Measurements from ENCODE around the gene GALNT18.

The GALNT18 gene

DNA sequence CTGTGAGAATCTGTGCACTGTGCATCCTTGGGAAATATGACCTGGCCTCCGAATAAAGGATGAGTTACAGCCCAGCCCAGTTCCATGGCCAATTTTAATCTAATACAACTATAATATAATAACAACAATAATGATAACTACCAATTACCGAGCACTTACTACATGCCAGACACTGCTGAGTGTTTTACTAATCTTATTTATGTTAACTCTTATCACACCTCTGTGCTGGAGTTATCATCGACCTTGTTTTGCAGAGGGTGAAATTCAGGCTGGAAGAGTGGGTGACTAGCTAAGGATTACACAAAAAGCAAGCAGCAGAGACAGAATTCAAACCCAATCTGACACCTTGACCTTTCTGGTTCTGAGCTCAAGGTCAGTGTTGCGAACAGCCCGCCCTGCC, 83.9 kb downstream of the GALNT18 start (continued):
- TF ChIP-seq KLF7 (tag by site-specific recombination; IDR thresholded peaks at IDR 0.05; ENCODE audit: borderline replicate concordance) (no peak), ZNF37A (tag by site-specific recombination; IDR thresholded peaks at IDR 0.05) (no peak), SP3 (tag by site-specific recombination; IDR thresholded peaks at IDR 0.05) (no peak), SP2 (tag by site-specific recombination; IDR thresholded peaks at IDR 0.05) (no peak), ZNF501 (tag by site-specific recombination; IDR thresholded peaks at IDR 0.05) (no peak), SALL2 (tag by site-specific recombination; IDR thresholded peaks at IDR 0.05; ENCODE audit: borderline replicate concordance) (no peak), ZNF76 (tag by site-specific recombination; IDR thresholded peaks at IDR 0.05; ENCODE audit: borderline replicate concordance, low read depth) (no peak), ZNF776 (tag by site-specific recombination; IDR thresholded peaks at IDR 0.05; ENCODE audit: borderline replicate concordance) (no peak)

DNA sequence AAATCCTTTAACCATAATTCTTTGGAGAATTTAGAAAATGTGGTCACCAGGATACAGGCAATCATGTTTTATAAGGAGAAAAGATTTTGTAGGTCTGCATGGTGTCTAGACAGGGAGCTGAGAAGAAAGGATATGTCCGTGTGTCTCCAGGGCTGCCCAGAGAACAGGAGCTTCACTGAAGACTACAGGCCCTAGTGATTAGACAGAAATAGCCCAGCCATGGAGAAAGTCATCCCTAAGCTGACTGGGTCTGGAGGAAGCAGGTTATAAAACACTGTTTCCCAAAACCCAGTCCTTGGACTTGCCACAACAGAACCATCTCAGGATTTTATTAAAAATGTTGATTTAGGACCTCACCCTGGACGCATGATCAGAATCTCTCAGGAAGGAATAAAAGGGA, 84.4 kb downstream of the GALNT18 start:
- POLR2A ChIA-PET: interaction anchor here (0.6 kb wide), 1 partner anchor 595 kb away, joined by 3 read pairs; no protein-coding TSS in a partner anchor
- no peaks in the 10 kb centered on the region for H3K9me3 ChIP-seq (ENCODE audit: control insufficient read depth, insufficient read depth, low read depth, low read length)
- TF ChIP-seq ZNF768 (tag by site-specific recombination; IDR thresholded peaks at IDR 0.05): no peak
- no peak for TF ChIP-seq TRIM28 (IDR thresholded peaks at IDR 0.05; ENCODE audit: borderline replicate concordance, low read length)
- no peak for TF ChIP-seq ZNF157 (tag by site-specific recombination; IDR thresholded peaks at IDR 0.05)
- TF ChIP-seq ZNF112 (tag by site-specific recombination; IDR thresholded peaks at IDR 0.05): no peak
- TF ChIP-seq BCL11A (tag by site-specific recombination; IDR thresholded peaks at IDR 0.05; ENCODE audit: low read depth): no peak
- no peak for TF ChIP-seq ZNF19 (tag by site-specific recombination; IDR thresholded peaks at IDR 0.05; ENCODE audit: low read depth)
- TF ChIP-seq ZNF626 (tag by site-specific recombination; IDR thresholded peaks at IDR 0.05): no peak
- TF ChIP-seq ZNF785 (tag by site-specific recombination; IDR thresholded peaks at IDR 0.05): no peak
- TF ChIP-seq ZNF366 (tag by site-specific recombination; conservative IDR thresholded peaks at IDR 0.05): no peak
- no peak for TF ChIP-seq YY1 (tag by site-specific recombination; IDR thresholded peaks at IDR 0.05)
- no peak for TF ChIP-seq KLF10 (tag by site-specific recombination; IDR thresholded peaks at IDR 0.05)
- TF ChIP-seq, protein P1, sequence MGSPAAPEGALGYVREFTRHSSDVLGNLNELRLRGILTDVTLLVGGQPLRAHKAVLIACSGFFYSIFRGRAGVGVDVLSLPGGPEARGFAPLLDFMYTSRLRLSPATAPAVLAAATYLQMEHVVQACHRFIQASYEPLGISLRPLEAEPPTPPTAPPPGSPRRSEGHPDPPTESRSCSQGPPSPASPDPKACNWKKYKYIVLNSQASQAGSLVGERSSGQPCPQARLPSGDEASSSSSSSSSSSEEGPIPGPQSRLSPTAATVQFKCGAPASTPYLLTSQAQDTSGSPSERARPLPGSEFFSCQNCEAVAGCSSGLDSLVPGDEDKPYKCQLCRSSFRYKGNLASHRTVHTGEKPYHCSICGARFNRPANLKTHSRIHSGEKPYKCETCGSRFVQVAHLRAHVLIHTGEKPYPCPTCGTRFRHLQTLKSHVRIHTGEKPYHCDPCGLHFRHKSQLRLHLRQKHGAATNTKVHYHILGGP (tag by site-specific recombination; IDR thresholded peaks at IDR 0.05): no peak
- TF ChIP-seq, protein P2, sequence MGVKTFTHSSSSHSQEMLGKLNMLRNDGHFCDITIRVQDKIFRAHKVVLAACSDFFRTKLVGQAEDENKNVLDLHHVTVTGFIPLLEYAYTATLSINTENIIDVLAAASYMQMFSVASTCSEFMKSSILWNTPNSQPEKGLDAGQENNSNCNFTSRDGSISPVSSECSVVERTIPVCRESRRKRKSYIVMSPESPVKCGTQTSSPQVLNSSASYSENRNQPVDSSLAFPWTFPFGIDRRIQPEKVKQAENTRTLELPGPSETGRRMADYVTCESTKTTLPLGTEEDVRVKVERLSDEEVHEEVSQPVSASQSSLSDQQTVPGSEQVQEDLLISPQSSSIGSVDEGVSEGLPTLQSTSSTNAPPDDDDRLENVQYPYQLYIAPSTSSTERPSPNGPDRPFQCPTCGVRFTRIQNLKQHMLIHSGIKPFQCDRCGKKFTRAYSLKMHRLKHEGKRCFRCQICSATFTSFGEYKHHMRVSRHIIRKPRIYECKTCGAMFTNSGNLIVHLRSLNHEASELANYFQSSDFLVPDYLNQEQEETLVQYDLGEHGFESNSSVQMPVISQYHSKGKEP (tag by site-specific recombination; IDR thresholded peaks at IDR 0.05): no peak
- TF ChIP-seq ZNF155 (tag by site-specific recombination; IDR thresholded peaks at IDR 0.05): no peak
- 0 out of 2 replicates have a peak, but pooled peaks cover 5% of the 10 kb centered on the region for H3K4me1 ChIP-seq (ENCODE audit: control insufficient read depth, insufficient read depth, low read length)
- H3K36me3 ChIP-seq (ENCODE audit: control insufficient read depth in 2 of 2, insufficient read depth in 1 of 2, low read length in 2 of 2): no peaks in the 10 kb centered on the region
- CTCF ChIA-PET: no interaction called here
- no peak overlapping the region for H3K27ac ChIP-seq (ENCODE audit: extremely low read depth, low read depth, low read length)
- no peak overlapping the region for H3K4me3 ChIP-seq (ENCODE audit: low read depth, low read length)

DNA sequence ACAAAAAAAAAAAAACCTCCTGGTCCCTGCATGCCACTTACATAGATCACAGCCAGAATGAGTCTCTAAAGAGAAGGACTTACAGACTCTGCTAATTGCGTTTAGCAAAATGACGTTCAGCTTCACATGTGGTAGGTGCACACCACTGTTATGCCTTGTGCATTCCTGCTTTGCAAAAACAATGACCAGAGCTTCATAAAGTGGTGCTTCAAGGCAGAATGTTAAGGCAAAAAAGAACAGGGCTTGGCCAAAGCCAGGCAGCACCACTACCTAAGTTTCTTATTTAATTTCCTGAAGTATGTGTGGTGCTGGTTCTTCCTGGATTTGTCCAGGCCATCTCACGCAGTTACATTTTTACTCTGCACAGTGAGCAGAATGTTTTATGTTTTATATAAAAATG, 85.2 kb downstream of the GALNT18 start:
- Histone ChIP-seq H3K4me1 (ENCODE audit: control insufficient read depth, insufficient read depth, low read length) (0 out of 2 replicates have a peak, but pooled peaks cover 5% of the 10 kb centered on the region), H3K4me3 (ENCODE audit: low read depth, low read length) (no peak overlapping the region), H3K36me3 (ENCODE audit: control insufficient read depth in 2 of 2, insufficient read depth in 1 of 2, low read length in 2 of 2) (no peaks in the 10 kb centered on the region), H3K27ac (ENCODE audit: extremely low read depth, low read depth, low read length) (no peak overlapping the region), H3K9me3 (ENCODE audit: control insufficient read depth, insufficient read depth, low read depth, low read length) (no peaks in the 10 kb centered on the region)
- CTCF ChIA-PET: no interaction called here
- POLR2A ChIA-PET: interaction anchor here (0.6 kb wide), 1 partner anchor 594 kb away, joined by 3 read pairs; no protein-coding TSS in a partner anchor
- TF ChIP-seq ZNF561 (tag by site-specific recombination; IDR thresholded peaks at IDR 0.05; ENCODE audit: borderline replicate concordance): no peak
- no peak for TF ChIP-seq OSR2 (tag by site-specific recombination; IDR thresholded peaks at IDR 0.05)
- no peak for TF ChIP-seq ZNF701 (tag by site-specific recombination; IDR thresholded peaks at IDR 0.05)
- TF ChIP-seq ZNF174 (tag by site-specific recombination; IDR thresholded peaks at IDR 0.05): no peak
- no peak for TF ChIP-seq ZNF354C (tag by site-specific recombination; IDR thresholded peaks at IDR 0.05; ENCODE audit: borderline replicate concordance, low read depth)
- no peak for TF ChIP-seq ZNF426 (tag by site-specific recombination; IDR thresholded peaks at IDR 0.05)
- no peak for TF ChIP-seq ZNF777 (tag by site-specific recombination; IDR thresholded peaks at IDR 0.05; ENCODE audit: borderline replicate concordance)
- no peak for TF ChIP-seq SP7 (tag by site-specific recombination; IDR thresholded peaks at IDR 0.05)
- no peak for TF ChIP-seq ZNF658 (tag by site-specific recombination; IDR thresholded peaks at IDR 0.05)
- no peak for TF ChIP-seq ZFP3 (tag by site-specific recombination; IDR thresholded peaks at IDR 0.05; ENCODE audit: low read depth)
- no peak for TF ChIP-seq ZNF350 (tag by site-specific recombination; IDR thresholded peaks at IDR 0.05)
- TF ChIP-seq ZNF404 (tag by site-specific recombination; IDR thresholded peaks at IDR 0.05): no peak
- no peak for TF ChIP-seq ZNF596 (tag by site-specific recombination; IDR thresholded peaks at IDR 0.05)
- TF ChIP-seq ZNF155 (tag by site-specific recombination; IDR thresholded peaks at IDR 0.05): no peak
- no peak for TF ChIP-seq YY2 (tag by site-specific recombination; IDR thresholded peaks at IDR 0.05)
